KOPT-K1 (cell line): ENCODE data around the gene ACACA.

Experiments
- H3K27ac ChIP-seq: fragments of 200-600 bp; sonication (generic); 2 replicates; pipeline ENCODE4 v1.5.1; 2016; ENCODE audit warnings: antibody characterized with exemption, mild to moderate bottlenecking, low read depth, low read length; ENCODE audit not compliant: poor library complexity, severe bottlenecking
- H3K36me3 ChIP-seq: fragments of 200-600 bp; sonication (generic); 2 replicates; pipeline ENCODE4 v1.5.1; 2017; ENCODE audit warnings: antibody characterized with exemption, mild to moderate bottlenecking, low read length, moderate library complexity; ENCODE audit not compliant: insufficient read depth
- H3K9me3 ChIP-seq: fragments of 200-600 bp; sonication (generic); 2 replicates; pipeline ENCODE4 v1.5.1; 2017; ENCODE audit warnings: antibody characterized with exemption, low read length, mild to moderate bottlenecking; ENCODE audit not compliant: insufficient read depth, poor library complexity, severe bottlenecking

Gene ACACA

DNA sequence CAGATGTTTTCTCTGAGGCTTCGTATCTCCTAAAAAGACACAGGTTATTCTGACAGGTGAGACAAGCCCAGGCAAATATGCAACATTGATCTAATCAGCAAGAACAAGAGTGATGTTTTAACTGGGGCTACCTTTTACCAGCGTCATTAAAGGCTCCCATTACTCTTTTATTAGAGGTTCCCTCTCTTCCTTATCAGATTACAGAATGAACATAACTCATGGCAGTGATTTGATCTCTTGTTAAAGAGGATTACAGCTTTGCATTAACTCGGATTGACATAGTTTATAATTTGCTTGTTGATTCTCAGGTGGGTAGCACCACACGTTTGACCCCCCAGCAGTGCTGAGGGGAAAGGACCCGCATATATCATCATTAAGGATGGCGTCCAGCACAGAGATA, 367.4 kb downstream of the ACACA start:
- Histone ChIP-seq H3K27ac (no peak overlapping the region), H3K9me3 (no peaks in the 10 kb centered on the region), H3K36me3 (peaks cover 59% of the 10 kb centered on the region)

DNA sequence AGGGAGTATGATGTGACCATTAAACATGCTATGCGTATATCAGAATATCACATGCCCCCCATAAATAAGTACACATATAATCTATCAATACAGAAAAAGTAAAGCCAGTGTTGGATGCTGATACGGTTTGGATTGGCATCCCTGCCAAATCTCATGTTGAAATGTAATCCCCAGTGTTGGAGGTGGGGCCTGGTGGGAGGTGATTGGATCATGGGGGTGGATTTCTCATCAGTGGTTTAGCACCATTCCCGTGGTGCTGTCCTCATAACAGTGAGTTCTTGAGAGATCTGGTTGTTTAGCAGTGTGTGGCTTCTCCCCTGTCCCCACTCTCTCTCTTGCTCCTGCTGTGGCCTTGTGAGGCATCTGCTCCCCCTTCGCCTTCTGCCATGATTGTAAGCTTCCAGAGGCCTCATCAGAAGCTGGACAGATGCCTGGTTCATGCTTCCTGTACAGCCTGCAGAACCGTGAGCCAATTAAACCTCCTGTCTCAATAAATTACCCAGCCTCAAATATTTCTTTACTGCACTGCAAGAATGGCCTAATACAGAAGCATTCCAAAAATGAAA, 369.0 kb downstream of the ACACA start:
- Histone ChIP-seq H3K36me3 (peaks cover 66% of the 10 kb centered on the region), H3K27ac (no peak overlapping the region), H3K9me3 (no peaks in the 10 kb centered on the region)
